ENCODE measurements around the gene ZFAND2A. TPM values are rescaled to one million over a fixed set of nuclear protein-coding genes. Genes with fewer than 3 reads are reported as not detected.
A peak's percentile ranks its signal among the peaks of the same experiment; 100 is the strongest.

The ZFAND2A gene
- polyA plus RNA-seq, 3 donors = 30.6 to 126 (median 35.1) TPM

- peak overlapping the region; percentile 75 to 99 (median 95) for H3K4me3 ChIP-seq (replicated peaks in 1 of 3; ENCODE audit: low read depth in 2 of 3, low read length in 3 of 3)
- peaks cover 44 to 56% of the 10 kb centered on the region in 2 donors for H3K36me3 ChIP-seq (replicated peaks in 1 of 2; ENCODE audit: control insufficient read depth in 1 of 2, insufficient read depth in 2 of 2, low read length in 2 of 2)
- 82% methylated on average over 23 of the region's 25 CpGs for WGBS (ENCODE audit: insufficient coverage)
- H4K20me1 ChIP-seq (ENCODE audit: insufficient read depth, low read length) = peaks cover 26% of the 10 kb centered on the region
- Mint-ChIP-seq H3K4me3 (peak overlapping the region; percentile 80 to 84), H3K27me3 (ENCODE audit: low read depth in 3 of 3) (peaks cover 0 to 2% (median 0%) of the 10 kb centered on the region in 3 donors), H3K36me3 (peaks cover 37 to 47% of the 10 kb centered on the region in 2 donors), H3K4me1 (peaks cover 23% of the 10 kb centered on the region), H3K9me3 (no peaks in the 10 kb centered on the region), H3K27ac (peak overlapping the region; percentile 87 to 95 (median 90))
- no peak overlapping the region for H2AFZ ChIP-seq (ENCODE audit: insufficient read depth, low read depth, low read length, poor library complexity, severe bottlenecking)
- H3K79me2 ChIP-seq (ENCODE audit: insufficient read depth, low read length) = peaks cover 48% of the 10 kb centered on the region
- peaks cover 17 to 22% of the 10 kb centered on the region in 2 donors for H3K4me1 ChIP-seq (ENCODE audit: control insufficient read depth in 1 of 2, insufficient read depth in 2 of 2, low read length in 2 of 2)
- DNase-seq = no peak
- no peaks in the 10 kb centered on the region for H3K27me3 ChIP-seq (ENCODE audit: control insufficient read depth in 2 of 2, insufficient read depth in 2 of 2, low read length in 2 of 2)
- intact Hi-C loops (cut with micrococcal nuclease) = loop anchor here in 1 of 2 donors (10.0 kb wide), 1 partner anchor 274 kb away; no protein-coding TSS in a partner anchor
- H3K9ac ChIP-seq (ENCODE audit: insufficient read depth, low read length, poor library complexity, severe bottlenecking) = peak overlapping the region; percentile 99
- no peaks in the 10 kb centered on the region for H3K9me3 ChIP-seq (replicated peaks in 1 of 2; ENCODE audit: control insufficient read depth in 1 of 2, insufficient read depth in 1 of 2, low read length in 2 of 2)
- no peak for TF ChIP-seq CTCF (IDR thresholded peaks at IDR 0.05)
- peak overlapping the region; percentile 87 for H3K4me2 ChIP-seq (replicated peaks; ENCODE audit: extremely low read depth, low read length, poor library complexity, severe bottlenecking)
- peak overlapping the region; percentile 55 to 91 for H3K27ac ChIP-seq (ENCODE audit: low read depth in 1 of 2, low read length in 2 of 2)
Observed at GRCh38 chr7:1158203-1159126, 1.5 kb downstream of the ZFAND2A start.

- Mint-ChIP-seq H3K27ac (peak overlapping the region in 6 of 7 donors; percentile 46 to 82 (median 74)), H3K4me1 (peaks cover 23% of the 10 kb centered on the region), H3K27me3 (ENCODE audit: low read depth in 3 of 3) (peaks cover 0 to under 1% (median 0%) of the 10 kb centered on the region in 3 donors), H3K36me3 (peaks cover 52 to 54% of the 10 kb centered on the region in 2 donors), H3K4me3 (no peak overlapping the region), H3K9me3 (no peaks in the 10 kb centered on the region)
- Histone ChIP-seq H3K79me2 (ENCODE audit: insufficient read depth, low read length) (peaks cover 48% of the 10 kb centered on the region), H3K36me3 (replicated peaks in 1 of 2; ENCODE audit: control insufficient read depth in 1 of 2, insufficient read depth in 2 of 2, low read length in 2 of 2) (peaks cover 59 to 63% of the 10 kb centered on the region in 2 donors), H3K4me3 (replicated peaks in 1 of 3; ENCODE audit: low read depth in 2 of 3, low read length in 3 of 3) (no peak overlapping the region), H4K20me1 (ENCODE audit: insufficient read depth, low read length) (peaks cover 26% of the 10 kb centered on the region), H3K4me1 (ENCODE audit: control insufficient read depth in 1 of 2, insufficient read depth in 2 of 2, low read length in 2 of 2) (peaks cover 17 to 22% of the 10 kb centered on the region in 2 donors), H3K27ac (ENCODE audit: low read depth in 1 of 2, low read length in 2 of 2) (peak overlapping the region in 1 of 2 donors; percentile 91), H3K4me2 (replicated peaks; ENCODE audit: extremely low read depth, low read length, poor library complexity, severe bottlenecking) (no peak overlapping the region), H3K27me3 (ENCODE audit: control insufficient read depth in 2 of 2, insufficient read depth in 2 of 2, low read length in 2 of 2) (no peaks in the 10 kb centered on the region), H3K9ac (ENCODE audit: insufficient read depth, low read length, poor library complexity, severe bottlenecking) (no peak overlapping the region), H2AFZ (ENCODE audit: insufficient read depth, low read depth, low read length, poor library complexity, severe bottlenecking) (no peak overlapping the region), H3K9me3 (replicated peaks in 1 of 2; ENCODE audit: control insufficient read depth in 1 of 2, insufficient read depth in 1 of 2, low read length in 2 of 2) (no peaks in the 10 kb centered on the region)
- WGBS (ENCODE audit: insufficient coverage) = 72% methylated on average over 8 of the region's 10 CpGs
- intact Hi-C loops (cut with micrococcal nuclease) = loop anchor here in 1 of 2 donors (10.0 kb wide), 1 partner anchor 272 kb away; no protein-coding TSS in a partner anchor
- peak in 1 of 3 donors; percentile 47 for DNase-seq
- TF ChIP-seq CTCF (IDR thresholded peaks at IDR 0.05) = no peak
Observed at GRCh38 chr7:1156782-1157535, 3.0 kb downstream of the ZFAND2A start.
